BLaER1 treated with 17β-estradiol and CSF1 and Interleukin-3, amounts not matched to agents 10 nM and 100 nM (cell line): ENCODE data around the gene PAX4.

ENCODE experiments used
- H3K27ac ChIP-seq, 11 experiments: shearing (Covaris generic); formaldehyde crosslinking; 2 replicates each; pipeline ENCODE4 v1.8.1; 2022
- H3K27me3 ChIP-seq, 11 experiments: shearing (Covaris generic); formaldehyde crosslinking; 2 replicates each; pipeline ENCODE4 v1.8.1; 2022
- H3K36me3 ChIP-seq, 11 experiments: shearing (Covaris generic); formaldehyde crosslinking; 2 replicates each; pipeline ENCODE4 v1.8.1; 2022
- H3K4me1 ChIP-seq, 10 experiments: shearing (Covaris generic); formaldehyde crosslinking; 2 replicates each; pipeline ENCODE4 v1.8.1; 2022
- H3K4me2 ChIP-seq, 11 experiments: shearing (Covaris generic); formaldehyde crosslinking; 2 replicates each; pipeline ENCODE4 v1.8.1; 2022
- H3K4me3 ChIP-seq, 10 experiments: shearing (Covaris generic); formaldehyde crosslinking; 2 replicates each; pipeline ENCODE4 v1.8.1; 2022
- H3K9ac ChIP-seq, 11 experiments: shearing (Covaris generic); formaldehyde crosslinking; 2 replicates each; pipeline ENCODE4 v1.8.1; 2022
- H3K9me3 ChIP-seq, 11 experiments: shearing (Covaris generic); formaldehyde crosslinking; replicated peaks in 1 of 11; 2 replicates each; pipeline ENCODE4 v1.8.1; 2022
- H4K20me1 ChIP-seq, 11 experiments: shearing (Covaris generic); formaldehyde crosslinking; 2 replicates each; pipeline ENCODE4 v1.8.1; 2022
- Cebpa-rat ChIP-seq, 11 experiments: shearing (Covaris generic); IDR thresholded peaks; 2 replicates each; pipeline ENCODE4 v1.8.1; 2022

Gene PAX4

GRCh38 chr7:127619681-127620405 lies 1.9 kb upstream of the PAX4 start:
- no peak overlapping the region for H3K4me3 ChIP-seq

GRCh38 chr7:127618775-127619174 lies 833 bp upstream of the PAX4 start:
- no peaks in the 10 kb centered on the region; a peak in 1 of 22 replicates for H3K27me3 ChIP-seq
- TF ChIP-seq Cebpa-rat (IDR thresholded peaks at IDR 0.05), result no peak

More at GRCh38 chr7:127619681-127620405, 1.9 kb upstream of the PAX4 start:
- Histone ChIP-seq H3K27me3 (no peaks in the 10 kb centered on the region; a peak in 1 of 22 replicates), H3K27ac (no peak overlapping the region), H4K20me1 (no peaks in the 10 kb centered on the region), H3K4me2 (no peak overlapping the region), H3K9me3 (no peaks in the 10 kb centered on the region), H3K36me3 (no peaks in the 10 kb centered on the region), H3K9ac (no peak overlapping the region), H3K4me1 (peaks cover 0 to 7% (median 0%) of the 10 kb centered on the region in 10 experiments; a peak in 4 of 20 replicates)
- TF ChIP-seq Cebpa-rat (IDR thresholded peaks at IDR 0.05), result no peak

GRCh38 chr7:127616724-127617123 lies 1.2 kb downstream of the PAX4 start:
- Histone ChIP-seq H3K27ac (no peak overlapping the region), H3K4me3 (no peak overlapping the region), H3K4me1 (peaks cover 0 to 7% (median 0%) of the 10 kb centered on the region in 10 experiments; a peak in 4 of 20 replicates), H3K9me3 (no peaks in the 10 kb centered on the region), H4K20me1 (no peaks in the 10 kb centered on the region), H3K9ac (no peak overlapping the region), H3K27me3 (no peaks in the 10 kb centered on the region; a peak in 1 of 22 replicates), H3K4me2 (no peak overlapping the region), H3K36me3 (no peaks in the 10 kb centered on the region)
- TF ChIP-seq Cebpa-rat (IDR thresholded peaks at IDR 0.05), result no peak

More at GRCh38 chr7:127618775-127619174, 833 bp upstream of the PAX4 start:
- Histone ChIP-seq H3K4me2 (no peak overlapping the region), H4K20me1 (no peaks in the 10 kb centered on the region), H3K4me3 (no peak overlapping the region), H3K36me3 (no peaks in the 10 kb centered on the region), H3K9ac (no peak overlapping the region), H3K4me1 (peaks cover 0 to 7% (median 0%) of the 10 kb centered on the region in 10 experiments; a peak in 4 of 20 replicates), H3K27ac (no peak overlapping the region), H3K9me3 (no peaks in the 10 kb centered on the region)

GRCh38 chr7:127612263-127612662 lies 5.7 kb downstream of the PAX4 start:
- Histone ChIP-seq H3K27me3 (no peaks in the 10 kb centered on the region), H3K4me2 (no peak overlapping the region), H3K27ac (no peak overlapping the region), H3K36me3 (peaks cover 0 to 6% (median 0%) of the 10 kb centered on the region in 11 experiments; a peak in 1 of 22 replicates), H3K9ac (no peak overlapping the region), H3K4me1 (no peaks in the 10 kb centered on the region), H4K20me1 (no peaks in the 10 kb centered on the region), H3K4me3 (no peak overlapping the region), H3K9me3 (peaks cover 24 to 32% (median 27%) of the 10 kb centered on the region in 11 experiments)
- TF ChIP-seq Cebpa-rat (IDR thresholded peaks at IDR 0.05), result no peak

GRCh38 chr7:127609297-127609696 lies 8.6 kb downstream of the PAX4 start:
- no peak for TF ChIP-seq Cebpa-rat (IDR thresholded peaks at IDR 0.05)
- Histone ChIP-seq H3K36me3 (peaks cover 0 to 6% (median 0%) of the 10 kb centered on the region in 11 experiments; a peak in 1 of 22 replicates), H3K4me3 (no peak overlapping the region), H3K9me3 (peaks cover 26 to 38% (median 31%) of the 10 kb centered on the region in 11 experiments), H4K20me1 (no peaks in the 10 kb centered on the region), H3K9ac (no peak overlapping the region), H3K27me3 (no peaks in the 10 kb centered on the region), H3K4me2 (no peak overlapping the region), H3K4me1 (no peaks in the 10 kb centered on the region), H3K27ac (no peak overlapping the region)

GRCh38 chr7:127608446-127608845 lies 9.5 kb downstream of the PAX4 start:
- no peaks in the 10 kb centered on the region for H3K4me1 ChIP-seq
- H3K9me3 ChIP-seq, result peaks cover 26 to 38% (median 31%) of the 10 kb centered on the region in 11 experiments
- no peak overlapping the region for H3K27ac ChIP-seq
- no peaks in the 10 kb centered on the region for H3K27me3 ChIP-seq
- no peaks in the 10 kb centered on the region for H4K20me1 ChIP-seq
- no peak overlapping the region for H3K4me2 ChIP-seq
- H3K36me3 ChIP-seq, result peaks cover 0 to 6% (median 0%) of the 10 kb centered on the region in 11 experiments; a peak in 1 of 22 replicates
- H3K9ac ChIP-seq, result no peak overlapping the region
- no peak overlapping the region for H3K4me3 ChIP-seq
- no peak for TF ChIP-seq Cebpa-rat (IDR thresholded peaks at IDR 0.05)

- TF ChIP-seq Cebpa-rat (IDR thresholded peaks at IDR 0.05), result no peak
- H3K9ac ChIP-seq, result no peak overlapping the region
- 0 out of 22 replicates have a peak, but pooled peaks cover 0 to 4% (median 0%) of the 10 kb centered on the region in 11 experiments for H3K9me3 ChIP-seq
- no peaks in the 10 kb centered on the region for H3K27me3 ChIP-seq
- H4K20me1 ChIP-seq, result no peaks in the 10 kb centered on the region
- H3K4me2 ChIP-seq, result no peak overlapping the region
- no peak overlapping the region for H3K27ac ChIP-seq
- no peaks in the 10 kb centered on the region for H3K36me3 ChIP-seq
- no peaks in the 10 kb centered on the region for H3K4me1 ChIP-seq
- no peak overlapping the region for H3K4me3 ChIP-seq
Observed at GRCh38 chr7:127600885-127601284, 17.1 kb downstream of the PAX4 start.

- no peak for TF ChIP-seq Cebpa-rat (IDR thresholded peaks at IDR 0.05)
- Histone ChIP-seq H3K27me3 (no peaks in the 10 kb centered on the region), H3K36me3 (no peaks in the 10 kb centered on the region), H3K9ac (no peak overlapping the region), H3K4me3 (no peak overlapping the region), H3K4me1 (peaks cover 0 to 23% (median 16%) of the 10 kb centered on the region in 10 experiments; a peak in 14 of 20 replicates), H3K27ac (no peak overlapping the region), H4K20me1 (peaks cover 0 to 9% (median 0%) of the 10 kb centered on the region in 11 experiments; a peak in 2 of 22 replicates), H3K9me3 (no peaks in the 10 kb centered on the region), H3K4me2 (no peak overlapping the region)
Observed at GRCh38 chr7:127598318-127598717, 19.6 kb downstream of the PAX4 start.

GRCh38 chr7:127595737-127596136 lies 22.2 kb downstream of the PAX4 start:
- Histone ChIP-seq H3K4me2 (peak overlapping the region in 3 of 11 experiments; percentile 52 to 59 (median 55); a peak in 1 of 22 replicates), H3K9ac (no peak overlapping the region), H4K20me1 (peaks cover 0 to 19% (median 6%) of the 10 kb centered on the region in 11 experiments; a peak in 11 of 22 replicates), H3K9me3 (no peaks in the 10 kb centered on the region), H3K4me1 (peaks cover 0 to 23% (median 16%) of the 10 kb centered on the region in 10 experiments; a peak in 14 of 20 replicates), H3K27ac (no peak overlapping the region), H3K36me3 (peaks cover 13 to 21% (median 18%) of the 10 kb centered on the region in 11 experiments), H3K4me3 (no peak overlapping the region), H3K27me3 (no peaks in the 10 kb centered on the region)
- TF ChIP-seq Cebpa-rat (IDR thresholded peaks at IDR 0.05), result no peak
